ENCODE measurements around the gene WDR37. TPM values are rescaled to one million over a fixed set of nuclear protein-coding genes. Genes with fewer than 3 reads are reported as not detected.
A peak's percentile ranks its signal among the peaks of the same experiment; 100 is the strongest.
"Not testable (repeated sequence)": the region's sequence is repeated elsewhere in the genome, so short reads cannot be mapped to it uniquely, and the experiment has no call there.

The WDR37 gene
- total and polyA plus RNA-seq, 10 donors: 8.4 to 60.6 (median 33.9) TPM

DNA sequence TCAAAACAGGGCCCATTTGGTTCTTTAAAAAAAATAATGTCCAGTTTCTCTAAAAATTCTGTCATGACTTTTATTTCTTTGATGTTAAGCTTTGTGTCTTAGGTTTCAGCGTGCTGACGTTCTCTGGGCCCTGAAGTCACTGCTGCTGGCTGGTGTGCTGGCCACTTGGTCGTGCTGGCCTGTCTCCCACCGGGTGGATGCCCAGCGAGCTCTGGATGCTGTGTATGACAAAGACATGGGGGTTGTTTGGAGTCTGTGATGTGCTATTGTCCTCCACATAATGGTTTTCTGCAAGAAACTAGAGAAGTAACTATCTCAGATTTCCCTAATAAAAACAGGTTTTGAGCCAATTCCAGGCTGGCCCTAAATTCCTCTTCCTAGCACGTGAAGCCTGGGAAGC is 21.0 kb upstream of the WDR37 start:
- Histone ChIP-seq H3K27ac (no peak overlapping the region), H3K4me1 (peaks cover 0 to 5% (median 0%) of the 10 kb centered on the region in 6 donors), H3K27me3 (replicated peaks in 1 of 7) (no peaks in the 10 kb centered on the region), H3K36me3 (peaks cover 0 to 39% (median 7%) of the 10 kb centered on the region in 6 donors), H3K4me3 (no peak overlapping the region), H3K9me3 (no peaks in the 10 kb centered on the region)
- intact Hi-C loops (cut with DNase I; ENCODE audit: low total_unique reads): no loop called here
- DNase-seq: no peak
- TF ChIP-seq POLR2A (IDR thresholded peaks at IDR 0.05) (no peak), POLR2AphosphoS5 (IDR thresholded peaks at IDR 0.05) (no peak)
- TF ChIP-seq, protein P1, sequence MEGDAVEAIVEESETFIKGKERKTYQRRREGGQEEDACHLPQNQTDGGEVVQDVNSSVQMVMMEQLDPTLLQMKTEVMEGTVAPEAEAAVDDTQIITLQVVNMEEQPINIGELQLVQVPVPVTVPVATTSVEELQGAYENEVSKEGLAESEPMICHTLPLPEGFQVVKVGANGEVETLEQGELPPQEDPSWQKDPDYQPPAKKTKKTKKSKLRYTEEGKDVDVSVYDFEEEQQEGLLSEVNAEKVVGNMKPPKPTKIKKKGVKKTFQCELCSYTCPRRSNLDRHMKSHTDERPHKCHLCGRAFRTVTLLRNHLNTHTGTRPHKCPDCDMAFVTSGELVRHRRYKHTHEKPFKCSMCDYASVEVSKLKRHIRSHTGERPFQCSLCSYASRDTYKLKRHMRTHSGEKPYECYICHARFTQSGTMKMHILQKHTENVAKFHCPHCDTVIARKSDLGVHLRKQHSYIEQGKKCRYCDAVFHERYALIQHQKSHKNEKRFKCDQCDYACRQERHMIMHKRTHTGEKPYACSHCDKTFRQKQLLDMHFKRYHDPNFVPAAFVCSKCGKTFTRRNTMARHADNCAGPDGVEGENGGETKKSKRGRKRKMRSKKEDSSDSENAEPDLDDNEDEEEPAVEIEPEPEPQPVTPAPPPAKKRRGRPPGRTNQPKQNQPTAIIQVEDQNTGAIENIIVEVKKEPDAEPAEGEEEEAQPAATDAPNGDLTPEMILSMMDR (IDR thresholded peaks at IDR 0.05 in 8 of 11, conservative IDR thresholded peaks at IDR 0.05 in 3 of 11): no peak
- 92 to 94% (median 94%) methylated on average over 6 of the region's 6 CpGs for WGBS, 5 donors

DNA sequence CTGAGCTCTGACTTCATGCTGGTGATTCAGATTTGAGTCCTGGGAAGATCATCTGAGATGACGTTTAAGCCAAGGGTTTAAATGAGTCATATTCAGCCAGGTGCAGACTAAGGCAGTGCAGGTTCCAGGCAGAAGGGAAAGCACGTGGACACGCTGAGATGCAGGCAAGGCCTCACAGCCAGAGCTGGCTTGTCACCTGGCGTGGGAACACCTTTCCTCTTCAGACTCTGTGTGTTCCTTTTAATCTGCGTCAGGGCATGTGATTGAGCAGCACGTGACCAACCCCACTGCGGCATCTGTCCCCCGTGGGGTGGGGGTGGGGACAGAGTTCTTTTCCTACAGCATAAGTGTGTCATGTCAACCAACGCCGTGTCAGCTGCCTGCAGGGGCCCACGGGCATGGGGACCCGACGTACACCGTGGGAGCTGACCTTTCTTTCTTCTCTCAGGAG is 19.8 kb upstream of the WDR37 start:
- peaks cover 0 to 51% (median 18%) of the 10 kb centered on the region in 6 donors for H3K36me3 ChIP-seq
- TF ChIP-seq POLR2AphosphoS5 (IDR thresholded peaks at IDR 0.05) (peak; percentile 12 to 57 (median 38)), POLR2A (IDR thresholded peaks at IDR 0.05) (no peak)
- TF ChIP-seq, protein P1 (IDR thresholded peaks at IDR 0.05 in 8 of 11, conservative IDR thresholded peaks at IDR 0.05 in 3 of 11): no peak
- no peaks in the 10 kb centered on the region for H3K9me3 ChIP-seq
- intact Hi-C loops (cut with DNase I; ENCODE audit: low total_unique reads): no loop called here
- DNase-seq: no peak
- H3K4me1 ChIP-seq: peaks cover 0 to 17% (median 0%) of the 10 kb centered on the region in 6 donors
- peak overlapping the region in 1 of 8 donors; percentile 3 for H3K27ac ChIP-seq
- H3K4me3 ChIP-seq: no peak overlapping the region
- WGBS, 5 donors: 70 to 87% (median 75%) methylated on average over 12 to 14 of the region's 14 CpGs
- no peaks in the 10 kb centered on the region for H3K27me3 ChIP-seq (replicated peaks in 1 of 7)

DNA sequence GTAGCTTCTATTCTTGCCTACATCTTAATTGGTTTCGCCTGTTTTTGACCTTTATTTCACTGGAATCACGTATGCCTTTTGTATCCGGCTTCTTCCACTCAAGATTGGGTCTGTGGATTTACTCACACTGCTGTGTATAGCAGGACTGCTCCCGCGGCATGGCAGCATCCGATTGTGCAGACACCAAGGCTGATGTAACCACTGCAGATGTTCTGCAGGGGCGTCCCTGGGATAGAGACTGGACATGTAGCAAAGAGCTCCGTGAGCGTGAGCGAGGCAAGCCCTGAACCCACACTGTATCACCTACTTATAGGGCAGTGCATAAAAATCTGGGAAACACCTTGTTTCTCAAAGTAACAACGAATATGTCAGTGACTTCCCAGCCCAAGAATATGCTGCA is 19.1 kb upstream of the WDR37 start:
- Histone ChIP-seq H3K27ac (no peak overlapping the region), H3K9me3 (no peaks in the 10 kb centered on the region), H3K4me3 (no peak overlapping the region), H3K36me3 (peaks cover 0 to 58% (median 25%) of the 10 kb centered on the region in 6 donors), H3K4me1 (peaks cover under 1 to 23% (median 4%) of the 10 kb centered on the region in 6 donors), H3K27me3 (replicated peaks in 1 of 7) (no peaks in the 10 kb centered on the region)
- intact Hi-C loops (cut with DNase I; ENCODE audit: low total_unique reads): no loop called here
- TF ChIP-seq POLR2A (IDR thresholded peaks at IDR 0.05): no peak
- no peak for TF ChIP-seq POLR2AphosphoS5 (IDR thresholded peaks at IDR 0.05)
- WGBS, 5 donors: 91 to 94% (median 92%) methylated on average over 11 of the region's 11 CpGs
- no peak for DNase-seq

DNA sequence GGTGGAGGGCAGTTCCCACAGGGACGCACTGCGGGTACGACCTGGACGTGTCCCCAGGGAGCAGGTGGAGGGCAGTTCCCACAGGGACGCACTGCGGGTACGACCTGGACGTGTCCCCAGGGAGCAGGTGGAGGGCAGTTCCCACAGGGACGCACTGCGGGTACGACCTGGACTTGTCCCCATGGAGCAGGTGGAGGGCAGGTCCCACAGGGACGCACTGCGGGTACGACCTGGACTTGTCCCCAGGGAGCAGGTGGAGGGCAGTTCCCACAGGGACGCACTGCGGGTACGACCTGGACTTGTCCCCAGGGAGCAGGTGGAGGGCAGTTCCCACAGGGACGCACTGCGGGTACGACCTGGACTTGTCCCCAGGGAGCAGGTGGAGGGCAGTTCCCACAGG is 17.4 kb upstream of the WDR37 start:
- H3K4me3 ChIP-seq; H3K27ac ChIP-seq; H3K27me3 ChIP-seq (replicated peaks in 1 of 7); DNase-seq; H3K9me3 ChIP-seq; intact Hi-C loops (cut with DNase I; ENCODE audit: low total_unique reads): not testable (repeated sequence)
- 91 to 94% (median 93%) methylated on average over 3 to 15 of the region's 20 CpGs for WGBS, 5 donors
- H3K4me1 ChIP-seq: peaks cover 13 to 40% (median 19%) of the 10 kb centered on the region in 6 donors
- H3K36me3 ChIP-seq: peaks cover 0 to 71% (median 32%) of the 10 kb centered on the region in 6 donors

DNA sequence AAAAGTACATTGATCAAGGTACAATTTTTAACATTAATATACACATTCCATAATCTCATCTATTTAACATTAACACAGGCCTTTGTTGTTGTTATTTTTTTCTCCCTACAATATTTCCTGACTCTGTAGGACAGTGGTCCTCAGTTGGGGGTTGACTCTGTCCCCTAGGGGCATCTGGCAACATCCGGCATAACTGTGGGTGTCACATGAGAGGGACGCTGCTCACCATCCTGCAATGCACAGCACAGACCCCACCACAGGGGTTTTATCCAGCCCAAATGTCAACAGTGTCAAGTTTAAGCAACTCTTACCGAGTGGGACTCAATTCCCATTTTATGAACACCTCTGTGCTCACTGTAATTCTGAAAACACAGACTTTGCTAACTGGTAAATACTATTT is 16.1 kb upstream of the WDR37 start:
- Histone ChIP-seq H3K27me3 (replicated peaks in 1 of 7) (no peaks in the 10 kb centered on the region), H3K27ac (peak overlapping the region in 1 of 8 donors; percentile 31), H3K9me3 (no peaks in the 10 kb centered on the region), H3K4me3 (no peak overlapping the region), H3K4me1 (peaks cover 20 to 54% (median 32%) of the 10 kb centered on the region in 6 donors), H3K36me3 (peaks cover 0 to 71% (median 32%) of the 10 kb centered on the region in 6 donors)
- DNase-seq: no peak
- WGBS, 5 donors: 81 to 92% (median 87%) methylated on average over 3 of the region's 3 CpGs
- intact Hi-C loops (cut with DNase I; ENCODE audit: low total_unique reads): no loop called here
- TF ChIP-seq, protein P1 (IDR thresholded peaks at IDR 0.05 in 8 of 11, conservative IDR thresholded peaks at IDR 0.05 in 3 of 11): no peak
- TF ChIP-seq POLR2A (IDR thresholded peaks at IDR 0.05) (no peak), POLR2AphosphoS5 (IDR thresholded peaks at IDR 0.05) (no peak)
